ENCODE measurements around the gene SMS. TPM values are rescaled to one million over a fixed set of nuclear protein-coding genes. Genes with fewer than 3 reads are reported as not detected.

Gene SMS
- total and polyA plus RNA-seq, 2 experiments from 2014 or later: 185 to 274 TPM

GRCh38 chrX:21963731-21964405 is 23.4 kb downstream of the SMS start (continued):
- no peak for TF ChIP-seq ZNF114 (CRISPR knock-in tag; IDR thresholded peaks at IDR 0.05)
- no peak for TF ChIP-seq ZNF462 (CRISPR knock-in tag; IDR thresholded peaks at IDR 0.05)
- TF ChIP-seq JUNB (IDR thresholded peaks at IDR 0.05; ENCODE audit: unreplicated experiment): no peak
- no peak for TF ChIP-seq ZNF331 (CRISPR knock-in tag; IDR thresholded peaks at IDR 0.05; ENCODE audit: low read depth)
- no peak for TF ChIP-seq EZH2phosphoT487 (IDR thresholded peaks at IDR 0.05; ENCODE audit: unreplicated experiment)
- no peak for TF ChIP-seq EZH2 (IDR thresholded peaks at IDR 0.05; ENCODE audit: low read depth, unreplicated experiment)
- no peak for TF ChIP-seq CREB1 (CRISPR knock-in tag; IDR thresholded peaks at IDR 0.05; ENCODE audit: low read depth)

- Histone ChIP-seq H3K4me1 (ENCODE audit: insufficient read depth) (no peaks in the 10 kb centered on the region), H3F3A (replicated peaks; ENCODE audit: low read depth) (no peaks in the 10 kb centered on the region), H3K79me2 (replicated peaks; ENCODE audit: insufficient read depth) (peaks cover 76% of the 10 kb centered on the region), H3K4me3 (no peak overlapping the region), H3K27ac (ENCODE audit: low read depth) (no peak overlapping the region), H3K9me2 (ENCODE audit: insufficient read depth) (no peaks in the 10 kb centered on the region), H4K20me1 (replicated peaks; ENCODE audit: insufficient read depth) (no peaks in the 10 kb centered on the region; the same call in 1 of the 2 replicates), H3K4me2 (no peak overlapping the region), H3K36me3 (ENCODE audit: insufficient read depth) (no peaks in the 10 kb centered on the region), H2AFZ (no peak overlapping the region), H3K27me3 (ENCODE audit: insufficient read depth) (no peaks in the 10 kb centered on the region)
- peaks cover 1% of the 10 kb centered on the region for H3K4me1 Mint-ChIP-seq
- H3K4me3 Mint-ChIP-seq: no peak overlapping the region
- H3K9me3 Mint-ChIP-seq: no peaks in the 10 kb centered on the region
- DNase-seq (ENCODE audit: low spot score): no peak
- no peaks in the 10 kb centered on the region for H3K27me3 Mint-ChIP-seq (ENCODE audit: insufficient read depth, low read depth, poor library complexity)
- peaks cover 15% of the 10 kb centered on the region for H3K36me3 Mint-ChIP-seq (ENCODE audit: low read depth)
- no peak overlapping the region for H3K27ac Mint-ChIP-seq
- ATAC-seq: no peak
- TF ChIP-seq JUNB (IDR thresholded peaks at IDR 0.05; ENCODE audit: unreplicated experiment) (no peak), POLR2AphosphoS5 (IDR thresholded peaks at IDR 0.05; ENCODE audit: low read depth) (no peak), ZNF331 (CRISPR knock-in tag; IDR thresholded peaks at IDR 0.05; ENCODE audit: low read depth) (no peak), STAT1 (IDR thresholded peaks at IDR 0.05; ENCODE audit: unreplicated experiment) (no peak), ETS1 (IDR thresholded peaks at IDR 0.05) (no peak), EZH2phosphoT487 (IDR thresholded peaks at IDR 0.05; ENCODE audit: unreplicated experiment) (no peak), CREB1 (CRISPR knock-in tag; IDR thresholded peaks at IDR 0.05; ENCODE audit: low read depth) (no peak)
Measured at GRCh38 chrX:21966866-21967265, 26.4 kb downstream of the SMS start.
